ENCODE measurements around the gene PXMP4.

PXMP4 gene

DNA sequence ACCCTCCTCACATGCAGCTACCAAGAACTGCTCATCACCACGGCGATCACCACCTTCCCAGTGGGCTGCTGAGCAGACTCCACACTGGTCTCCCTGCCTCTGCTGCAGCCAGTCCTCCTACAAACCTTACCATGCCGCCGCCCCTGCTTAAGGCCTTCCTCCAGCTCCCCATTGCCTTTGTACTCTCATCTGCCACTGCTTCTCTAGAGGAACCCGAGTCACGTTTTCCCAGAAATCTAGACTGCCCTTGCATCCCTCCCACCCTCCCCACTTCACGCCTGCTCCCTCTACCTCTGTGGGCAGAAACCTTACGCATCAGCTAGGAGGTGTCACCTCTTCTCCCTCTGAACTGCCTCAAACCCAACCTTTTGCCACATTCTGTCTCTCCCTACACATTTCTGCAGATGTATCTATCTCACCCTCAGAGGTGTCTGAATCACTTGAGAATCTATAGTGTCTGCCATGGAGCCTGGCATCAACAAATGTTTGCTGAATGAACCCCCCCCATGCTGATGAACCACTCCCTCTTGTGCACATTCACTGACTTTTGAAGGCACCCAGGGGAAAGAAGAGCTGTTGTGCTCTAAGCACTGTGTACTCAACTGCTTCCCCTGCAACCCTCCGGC is 38.3 kb downstream of the PXMP4 start:
- DNase-seq (ENCODE audit: low read depth) = no peak

DNA sequence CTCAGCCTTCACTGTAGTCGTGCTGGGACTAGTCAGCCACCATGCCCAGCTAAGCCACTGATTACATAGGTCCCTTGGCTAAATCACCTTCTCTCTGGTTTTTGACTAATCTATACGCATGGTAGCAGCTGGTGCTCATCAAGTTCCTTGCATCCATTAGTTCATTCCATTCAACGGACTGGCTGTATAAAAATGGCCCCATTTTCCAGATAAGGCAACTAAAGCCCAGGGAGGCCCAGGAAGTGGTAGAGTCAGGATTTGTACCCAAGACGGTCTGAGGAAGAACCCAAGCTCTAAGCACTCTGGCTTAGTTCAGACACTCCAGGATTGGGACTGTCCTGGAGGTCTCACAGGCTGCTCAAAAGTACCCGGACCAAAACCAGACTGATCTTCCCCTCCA is 38.8 kb downstream of the PXMP4 start:
- no peak for DNase-seq (ENCODE audit: low read depth)

DNA sequence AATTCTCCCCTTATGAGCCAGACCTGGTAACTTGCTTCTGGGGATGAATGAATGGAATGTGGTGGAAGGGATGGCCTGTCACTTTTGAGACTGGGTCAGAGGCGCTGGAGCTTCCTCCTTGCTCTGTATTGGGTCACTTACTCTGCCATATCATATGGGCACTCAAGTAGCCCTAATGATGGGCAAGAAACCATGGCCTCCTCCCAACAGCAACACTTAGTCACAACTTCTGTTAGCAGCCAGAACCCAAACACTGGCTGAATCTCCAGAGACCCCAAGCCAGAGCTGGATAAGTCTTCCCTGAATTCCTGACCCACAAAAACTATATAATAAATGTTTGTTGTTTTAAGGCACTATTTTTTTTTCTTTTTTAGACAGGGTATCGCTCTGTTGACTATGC is 39.4 kb downstream of the PXMP4 start:
- DNase-seq (ENCODE audit: low read depth) = no peak

DNA sequence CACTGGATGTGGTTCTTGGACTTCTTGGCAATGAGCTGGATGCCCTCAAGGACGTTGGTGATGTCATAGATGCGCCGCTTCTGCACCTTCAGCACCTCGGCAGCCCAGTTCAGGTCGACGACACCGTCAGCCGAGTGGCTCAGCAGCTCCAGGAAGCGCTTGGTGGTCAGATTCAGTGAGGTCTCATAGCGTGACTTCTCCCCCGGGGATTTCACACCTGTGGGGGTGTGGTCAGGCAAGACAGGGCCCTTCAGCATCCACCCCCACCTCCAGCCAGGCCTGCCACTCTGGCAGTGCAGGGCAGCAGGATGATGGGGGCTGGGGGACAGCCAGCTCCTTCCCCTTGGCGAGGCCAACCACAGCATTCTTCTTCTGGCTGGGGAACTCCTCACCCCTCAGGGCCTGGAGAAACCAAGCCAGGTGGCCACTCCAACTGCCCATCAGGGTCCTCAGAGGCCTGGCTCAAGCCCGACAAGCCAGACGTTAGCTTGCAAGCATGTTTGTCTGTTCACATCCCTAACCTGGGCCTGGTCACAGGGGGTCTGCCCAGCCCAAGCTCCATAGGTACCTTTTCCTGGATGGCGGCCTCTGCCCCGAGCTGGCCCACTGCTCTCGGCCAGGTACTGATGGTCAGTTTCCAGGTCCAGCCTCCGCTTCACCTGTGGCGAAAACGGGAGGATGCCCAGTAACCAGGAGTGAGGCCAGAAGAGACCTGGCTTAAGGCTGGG is 40.2 kb downstream of the PXMP4 start:
- DNase-seq (ENCODE audit: low read depth) = no peak

DNA sequence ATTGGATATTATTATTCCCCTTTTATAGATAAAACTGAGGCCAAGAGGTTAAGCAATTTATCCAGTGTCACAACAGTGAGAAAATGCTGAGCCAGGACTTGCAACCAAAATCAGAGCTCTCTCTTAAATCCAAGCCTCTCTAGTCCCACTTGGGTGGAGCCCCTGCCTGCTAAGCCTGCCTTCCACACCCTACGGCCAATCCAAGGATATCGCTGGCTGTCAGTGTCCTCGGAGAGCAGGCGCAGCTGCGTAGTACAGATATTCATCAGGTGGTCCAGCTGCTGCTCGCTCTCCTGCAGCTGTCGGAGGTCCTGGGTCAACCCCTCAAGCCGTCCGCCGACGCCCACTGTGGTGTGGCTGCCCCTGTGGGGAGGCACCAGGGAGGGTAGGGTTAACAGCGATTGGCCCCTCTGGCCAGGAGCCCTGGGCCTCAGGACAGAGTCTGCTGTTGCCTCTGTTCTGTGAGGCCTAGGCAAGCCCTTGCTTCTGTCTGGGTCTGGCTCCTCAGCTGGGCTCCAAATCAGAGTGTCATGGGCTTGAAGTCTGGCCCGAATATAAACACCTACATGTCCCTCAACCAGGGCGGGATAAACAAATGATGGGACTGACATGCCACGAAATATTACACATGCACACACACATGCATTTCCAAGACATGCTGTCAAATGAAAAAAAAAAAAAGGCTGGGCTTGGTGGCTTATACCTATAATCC is 42.0 kb downstream of the PXMP4 start:
- no peak for DNase-seq (ENCODE audit: low read depth)

DNA sequence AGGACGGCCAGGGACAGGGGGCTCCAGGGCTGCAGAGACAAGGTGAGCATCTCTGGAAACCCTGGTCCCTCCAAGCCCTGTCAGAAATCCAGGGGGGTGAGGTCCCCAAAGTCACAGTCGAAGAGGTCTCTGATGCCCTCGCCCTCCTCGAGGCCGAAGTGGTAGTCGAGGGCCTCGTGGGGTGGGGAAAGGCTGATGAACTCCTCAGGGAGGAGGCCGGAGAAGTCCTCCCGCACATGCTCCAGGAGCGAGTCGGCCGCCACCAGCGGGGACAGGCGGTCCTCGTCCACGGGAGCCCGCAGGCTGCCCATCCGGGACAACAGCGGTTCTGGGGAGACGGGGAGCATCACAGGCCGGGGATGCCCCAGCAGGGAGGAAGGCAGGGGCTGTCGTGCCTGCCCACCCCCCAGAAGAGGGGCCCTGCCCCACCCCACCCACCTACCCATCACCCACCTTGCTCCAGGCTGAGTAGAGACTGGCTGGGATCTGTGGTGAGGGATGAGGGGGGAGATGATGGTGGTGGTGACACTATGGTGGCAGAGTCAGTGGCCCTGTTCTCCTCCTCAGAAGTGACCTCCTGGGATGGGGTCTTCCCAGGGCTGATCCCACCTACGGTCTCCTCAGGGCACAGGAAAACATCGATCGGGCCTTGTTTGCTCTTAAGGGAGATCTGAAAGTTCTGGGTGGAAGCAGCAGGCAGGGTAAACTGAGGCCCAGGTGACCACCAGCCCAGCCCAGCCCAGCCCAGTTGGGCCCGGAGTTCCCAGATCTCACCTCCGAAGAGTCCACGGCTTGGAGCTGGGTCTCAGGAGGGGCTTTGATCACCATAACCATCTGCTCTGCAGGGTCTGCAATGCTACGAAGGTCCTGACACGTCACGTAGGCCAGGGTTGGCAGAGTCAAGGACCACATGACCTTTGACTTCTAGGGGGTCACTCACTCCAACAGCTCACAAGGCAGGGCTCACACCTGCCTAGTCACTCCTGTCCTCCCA is 43.2 kb downstream of the PXMP4 start:
- DNase-seq (ENCODE audit: low read depth) = no peak

DNA sequence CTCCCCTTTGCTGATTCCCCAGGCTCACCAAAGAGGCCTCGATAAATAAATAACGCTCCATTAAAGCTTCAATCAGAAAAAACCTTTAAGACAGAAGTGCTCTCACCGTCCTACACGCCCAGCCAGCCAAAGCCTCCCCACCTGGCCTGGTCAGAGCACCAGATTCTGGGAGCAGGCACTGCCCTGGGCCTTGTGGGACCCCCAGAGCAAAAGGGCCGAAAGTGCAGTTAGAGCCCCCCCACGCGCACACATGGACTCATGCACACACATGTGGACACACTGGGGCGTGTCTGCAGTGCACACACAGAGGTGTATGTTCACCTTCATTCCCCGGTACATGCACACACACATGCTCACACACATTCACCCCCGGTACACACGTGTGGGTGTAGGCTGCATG is 44.0 kb downstream of the PXMP4 start:
- no peak for DNase-seq (ENCODE audit: low read depth)

DNA sequence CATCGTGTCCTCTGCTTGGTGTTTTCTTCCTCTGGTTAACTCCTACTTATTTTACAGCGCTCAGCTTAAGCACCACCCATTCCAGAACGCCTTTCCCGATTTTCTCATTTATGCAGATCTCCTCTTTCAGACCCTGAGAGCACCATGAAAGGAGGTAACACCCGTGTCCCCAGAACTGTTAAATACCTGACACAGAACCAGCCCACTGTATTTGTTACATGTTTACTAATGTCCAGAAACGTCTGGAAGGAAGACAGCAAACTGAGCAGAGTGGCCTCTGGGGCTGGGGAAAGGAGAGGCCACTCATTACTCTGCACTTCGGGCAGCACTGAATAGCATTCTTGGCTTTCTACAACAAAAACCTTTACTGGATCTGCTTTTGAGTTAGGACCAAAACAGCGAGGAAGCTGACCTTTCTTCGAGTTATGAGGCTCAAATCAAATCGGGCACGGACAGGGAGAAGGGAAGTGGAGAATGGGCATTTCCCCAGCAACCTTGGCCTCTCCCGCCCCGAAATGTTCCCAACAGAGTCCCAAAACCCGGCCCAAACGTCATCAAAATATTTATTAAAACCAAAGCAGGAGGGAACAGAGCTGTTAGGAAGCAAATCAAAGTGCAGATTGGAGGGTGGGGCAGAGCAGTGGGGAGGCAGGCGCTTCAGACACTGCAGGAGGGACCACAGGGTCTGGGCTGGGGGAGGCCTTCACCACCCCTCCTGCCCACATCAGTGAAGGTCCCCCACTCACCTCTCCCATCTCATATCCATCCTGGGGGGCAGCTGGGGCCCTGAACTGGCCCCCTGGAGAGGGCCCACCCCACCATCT is 44.8 kb downstream of the PXMP4 start:
- no peak for DNase-seq (ENCODE audit: low read depth)

DNA sequence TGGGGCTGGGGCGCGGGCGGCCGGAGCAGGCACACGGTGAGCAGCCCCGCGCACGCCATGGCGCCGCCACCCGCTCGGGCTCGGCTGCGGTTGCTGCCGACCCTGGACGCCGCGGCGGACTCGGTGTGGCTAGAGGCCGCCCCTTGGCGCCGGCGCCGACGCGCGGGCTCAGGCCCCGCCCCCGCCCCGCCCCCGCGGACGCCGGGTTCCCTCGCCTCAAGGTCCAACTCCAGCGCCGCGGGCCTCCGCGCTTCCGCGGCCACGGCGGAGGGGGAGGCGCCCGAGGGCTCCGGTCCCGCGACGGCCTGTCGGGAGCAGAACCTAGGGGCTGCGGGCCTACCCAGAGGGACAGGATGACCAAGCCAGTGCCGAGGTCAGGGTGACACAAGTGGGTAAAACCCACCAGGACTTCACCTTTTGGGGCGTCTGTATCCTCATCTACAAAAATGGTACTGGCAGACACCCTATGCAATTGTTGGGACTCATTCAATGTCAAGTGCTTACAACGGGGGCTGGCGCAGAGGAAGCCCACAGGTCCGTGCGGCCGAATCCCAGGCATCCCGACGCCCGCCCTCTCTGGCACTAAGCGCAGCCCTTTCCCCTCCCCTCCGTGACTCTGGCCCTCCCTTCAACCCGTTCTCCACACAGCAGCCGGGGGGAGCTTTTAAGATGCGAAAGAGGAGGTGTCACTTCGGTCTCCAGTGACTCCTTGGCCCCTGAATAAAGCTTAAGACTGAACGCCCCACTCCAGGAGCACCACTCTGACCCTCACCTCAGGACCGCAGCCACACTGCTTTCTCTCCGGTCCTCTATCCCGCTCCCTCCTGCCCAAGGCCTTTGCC is 45.6 kb downstream of the PXMP4 start, which contains the start of gene NECAB3:
Gene NECAB3, minus strand, starts transcription at position 135 of the 842 bp plus-strand sequence. Its CDS starts 76 bp downstream, at position 59.
- DNase-seq (ENCODE audit: low read depth) = no peak

DNA sequence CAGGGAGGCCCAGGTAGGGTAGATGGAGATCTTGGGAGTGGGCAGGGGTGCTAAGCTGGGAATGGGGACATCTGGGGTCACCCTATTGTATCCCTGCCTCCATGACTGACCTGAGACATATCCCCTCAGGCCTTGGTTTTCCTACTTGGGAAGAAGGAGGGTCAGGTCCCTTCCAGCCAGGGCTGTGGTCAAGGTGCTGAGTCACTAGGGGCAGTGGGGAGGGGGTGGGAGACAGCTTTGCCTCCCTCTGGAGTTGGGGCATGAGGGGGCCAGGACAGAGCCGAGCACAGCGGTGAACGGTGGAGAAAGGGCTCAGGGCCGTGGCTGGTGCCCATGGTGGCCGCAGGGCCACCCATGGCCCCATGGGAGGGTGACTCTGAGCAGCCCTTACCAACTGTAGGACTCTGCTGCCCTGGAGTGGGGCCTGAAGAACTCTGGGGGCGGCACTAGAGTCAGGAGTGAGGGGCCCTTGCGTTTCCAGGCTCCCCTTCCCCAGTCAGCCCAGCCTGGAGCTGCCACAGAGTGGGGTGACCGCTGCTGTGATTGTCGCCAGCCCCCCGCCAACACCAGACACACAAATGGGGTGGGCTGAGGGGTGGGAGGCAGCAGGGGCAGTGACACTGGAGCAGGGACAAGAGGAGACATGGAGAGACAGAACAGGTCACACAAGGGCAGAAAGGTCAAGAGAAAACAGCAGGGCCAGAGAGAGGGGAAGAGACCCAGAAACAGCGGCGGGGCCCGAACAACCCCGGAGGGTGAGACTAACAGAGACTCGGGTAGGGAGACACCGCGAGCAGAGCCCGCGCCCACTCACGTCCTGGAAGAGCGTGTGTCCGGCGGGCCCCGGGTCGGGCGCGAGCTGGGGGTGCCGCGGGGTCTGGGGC is 46.5 kb downstream of the PXMP4 start:
- no peak for DNase-seq (ENCODE audit: low read depth)

DNA sequence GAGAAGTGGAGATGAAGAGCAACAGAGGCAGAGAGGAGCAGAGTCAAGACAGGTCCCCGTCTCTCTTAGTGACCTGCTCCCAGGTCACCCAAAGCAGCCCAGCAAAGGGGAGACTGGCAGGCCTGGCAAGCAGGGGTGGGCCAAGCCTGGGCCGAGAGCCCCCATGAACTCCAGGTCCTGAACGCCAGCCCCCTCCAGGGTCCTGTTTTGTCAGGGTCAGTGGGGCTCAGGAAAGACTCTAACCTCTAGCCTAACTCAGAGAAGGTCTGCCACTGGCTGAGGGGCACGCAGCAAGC is 47.0 kb downstream of the PXMP4 start:
- DNase-seq (ENCODE audit: low read depth) = no peak

DNA sequence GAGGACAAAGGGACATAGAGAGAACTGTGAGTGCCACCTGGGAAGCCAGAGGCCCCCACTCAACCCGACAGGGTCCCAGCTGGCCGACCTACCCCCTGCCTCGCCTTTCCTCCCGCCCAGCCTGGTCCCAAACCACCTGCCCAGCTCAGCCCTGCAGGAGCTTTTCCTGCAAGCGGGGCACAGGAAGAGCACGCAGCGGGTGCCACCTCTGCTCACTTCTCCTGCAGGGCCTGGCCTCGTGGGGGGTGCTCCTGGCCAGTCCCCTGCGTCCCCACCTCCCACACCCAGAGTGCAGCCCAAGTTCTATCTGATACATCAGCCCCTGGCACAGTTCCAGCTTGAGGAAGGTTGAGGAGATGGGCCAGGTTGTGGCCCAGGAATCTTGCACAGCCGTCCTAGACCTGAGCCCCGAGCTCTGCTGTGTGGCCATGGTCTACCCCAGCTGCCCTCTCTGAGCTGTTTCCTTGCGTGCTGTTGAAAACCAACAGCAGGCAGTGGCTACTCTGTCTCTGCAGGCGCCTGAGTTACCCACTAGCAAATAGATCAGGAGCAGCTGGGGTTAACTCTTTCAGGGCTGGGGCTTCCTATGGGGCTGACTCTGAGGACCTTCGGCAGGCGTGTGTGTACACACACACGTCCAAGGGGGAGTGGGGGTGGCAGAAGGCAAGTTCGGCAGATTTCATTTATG is 47.5 kb downstream of the PXMP4 start:
- DNase-seq (ENCODE audit: low read depth) = no peak

DNA sequence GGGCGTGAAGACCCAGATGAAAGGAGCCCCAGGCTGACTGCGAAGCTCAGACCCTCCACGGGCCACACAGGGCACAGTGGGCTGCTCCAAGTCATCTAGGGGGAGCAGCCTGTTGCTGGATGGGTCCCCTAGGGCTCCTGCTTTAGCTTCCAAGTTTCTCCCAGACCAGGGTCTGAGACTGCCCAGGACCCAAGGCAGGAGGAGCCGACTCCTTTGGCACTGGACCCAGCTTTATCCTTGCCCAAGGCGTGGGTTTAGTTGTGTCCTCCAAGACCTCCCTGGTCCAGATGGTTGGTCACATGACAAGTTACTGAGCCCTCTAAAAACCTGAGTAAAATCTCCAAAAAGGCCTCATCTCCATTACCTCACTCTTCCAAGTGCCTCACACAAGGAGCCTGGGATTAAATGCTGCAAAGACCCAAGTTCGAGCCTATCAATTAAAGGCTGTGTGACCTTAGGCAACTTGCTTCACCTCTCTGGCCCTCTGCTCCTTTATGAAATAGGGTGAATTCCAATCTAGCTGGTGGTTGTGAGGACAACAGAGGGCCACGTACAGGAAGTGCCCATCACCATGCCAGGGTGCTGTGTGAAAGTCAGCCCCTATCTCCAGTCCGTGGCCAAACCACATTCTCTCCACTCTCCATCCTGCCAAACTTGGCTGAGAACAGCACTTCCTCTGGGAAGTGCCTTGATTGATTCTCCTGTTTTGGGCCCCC is 48.4 kb downstream of the PXMP4 start:
- no peak for DNase-seq (ENCODE audit: low read depth)

DNA sequence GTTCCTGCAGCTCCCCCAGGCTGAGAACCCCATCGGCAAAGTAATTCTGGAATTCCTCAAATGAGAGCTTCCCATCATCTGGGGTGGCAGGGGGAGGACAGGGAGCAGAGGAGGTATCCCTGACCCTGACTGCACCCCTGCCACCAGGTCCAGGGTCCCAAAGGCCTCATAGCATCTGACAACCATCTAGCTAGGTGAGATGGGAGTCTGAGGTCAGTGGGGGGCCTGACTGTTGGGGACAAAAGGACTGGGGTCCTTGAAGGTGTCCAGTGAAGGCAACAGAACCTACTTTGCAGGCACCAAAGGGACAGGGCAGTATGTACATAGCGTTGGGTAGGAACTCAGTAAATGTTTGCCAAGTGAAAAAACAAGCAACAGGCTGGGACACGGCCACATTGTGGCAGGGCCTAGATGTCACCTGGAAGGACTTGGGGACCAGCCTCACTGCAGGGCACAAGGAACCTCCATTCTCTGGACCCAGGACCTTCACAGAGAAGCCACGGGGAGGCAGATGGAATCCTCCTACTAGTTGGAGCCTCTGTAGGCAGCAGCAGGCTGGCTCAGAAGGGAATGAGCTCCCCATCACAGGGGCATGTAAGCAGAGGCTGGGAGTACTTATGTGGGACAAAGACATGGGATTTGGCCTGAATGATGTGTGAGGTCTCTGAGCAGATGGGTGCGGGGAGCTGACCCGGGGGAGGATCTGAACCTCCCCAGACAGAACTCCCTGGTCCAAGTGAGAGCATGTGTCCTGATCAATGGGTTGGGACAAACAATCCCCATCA is 49.2 kb downstream of the PXMP4 start:
- DNase-seq (ENCODE audit: low read depth) = no peak

DNA sequence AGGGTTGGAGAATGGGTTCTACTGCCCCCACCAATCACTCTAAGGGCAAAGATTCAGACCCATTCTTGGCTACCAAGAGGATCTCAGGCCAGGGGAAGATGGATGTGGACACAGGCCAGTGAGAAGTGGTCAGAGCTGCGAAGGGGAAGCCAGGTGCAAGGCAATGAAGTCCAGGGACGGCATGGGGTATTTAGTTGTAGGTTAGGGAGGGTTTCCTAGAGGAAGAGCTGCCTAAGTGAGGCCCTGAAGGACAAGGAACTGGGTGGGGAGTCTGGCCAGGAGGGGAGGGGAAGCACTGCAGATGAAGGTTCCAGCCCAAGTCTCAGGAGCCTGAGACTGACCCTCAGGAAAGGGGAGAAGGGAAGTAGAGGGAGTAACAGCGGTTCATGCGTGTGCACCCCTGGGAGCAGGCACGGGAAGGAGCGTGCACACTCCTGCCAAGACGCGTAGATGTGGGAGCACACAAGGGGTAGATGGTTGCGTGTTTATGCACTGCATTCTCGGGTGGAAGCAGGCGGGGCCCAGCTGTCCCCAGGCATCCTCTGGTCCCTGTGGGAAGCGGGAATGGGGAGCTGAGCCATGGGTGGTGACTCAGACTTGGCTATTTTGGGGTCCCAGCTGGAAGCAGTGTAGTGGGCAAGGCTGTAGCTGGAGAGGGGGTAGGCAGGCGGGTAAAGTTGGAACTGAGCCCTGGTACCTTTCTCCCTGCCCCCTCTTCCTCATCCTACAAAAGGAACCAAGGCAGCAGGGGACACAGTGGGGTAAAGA is 50.1 kb downstream of the PXMP4 start:
- DNase-seq (ENCODE audit: low read depth) = no peak

DNA sequence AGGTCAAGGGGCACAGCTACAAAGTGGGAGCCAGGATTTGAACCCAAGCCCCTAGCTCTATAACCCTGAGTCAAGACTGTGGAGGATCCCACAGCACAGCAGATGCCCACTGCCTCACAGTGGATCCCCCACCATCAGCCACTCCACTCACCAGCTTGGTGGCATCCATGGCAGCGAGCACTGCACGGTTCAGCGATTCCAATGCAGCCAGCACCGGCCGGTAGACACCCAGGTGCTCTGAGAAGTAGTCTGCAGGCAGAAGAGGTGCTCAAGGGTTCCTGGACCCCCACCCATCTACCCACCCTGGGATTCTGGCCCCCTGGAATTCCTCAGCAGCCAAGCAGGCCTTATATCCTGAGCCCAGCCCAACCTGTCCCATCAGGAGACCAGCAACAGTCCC is 50.9 kb downstream of the PXMP4 start:
- no peak for DNase-seq (ENCODE audit: low read depth)
